Neural progenitor cell (in vitro differentiated cells): ENCODE measurements around the gene NARS2.

ENCODE experiments used
- EZH2 ChIP-seq: fragments of 200-600 bp; sonication (generic); IDR thresholded peaks from 2 replicates; pipeline ENCODE4 v1.6.1; 2017; ENCODE audit warnings: antibody characterized with exemption, mild to moderate bottlenecking, moderate library complexity
- TF ChIP-seq, protein P1 (sequence below): fragments of 200-600 bp; sonication (generic); IDR thresholded peaks from 2 replicates; pipeline ENCODE4 v1.5.1; 2017; ENCODE audit warnings: antibody characterized with exemption, mild to moderate bottlenecking

DNA sequence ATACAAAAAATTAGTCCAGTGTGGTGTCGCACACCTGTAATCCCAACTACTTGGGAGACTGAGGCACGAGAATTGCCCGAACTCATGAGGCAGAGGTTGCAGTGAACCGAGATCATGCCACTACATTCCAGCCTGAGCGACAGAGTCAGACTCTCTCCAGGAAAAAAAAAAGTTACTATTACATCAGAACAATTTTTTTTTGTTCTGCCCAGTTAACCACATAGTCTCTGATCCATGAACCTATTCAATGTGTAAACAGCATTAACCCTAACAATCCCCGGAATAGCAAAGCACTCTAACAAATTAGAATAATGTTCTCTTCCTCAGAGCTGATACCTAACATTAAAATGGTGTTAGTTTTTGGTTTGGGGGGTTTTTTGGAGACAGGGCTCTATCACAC, 4.6 kb downstream of the NARS2 start:
- TF ChIP-seq EZH2, result no peak
- TF ChIP-seq, protein P1, sequence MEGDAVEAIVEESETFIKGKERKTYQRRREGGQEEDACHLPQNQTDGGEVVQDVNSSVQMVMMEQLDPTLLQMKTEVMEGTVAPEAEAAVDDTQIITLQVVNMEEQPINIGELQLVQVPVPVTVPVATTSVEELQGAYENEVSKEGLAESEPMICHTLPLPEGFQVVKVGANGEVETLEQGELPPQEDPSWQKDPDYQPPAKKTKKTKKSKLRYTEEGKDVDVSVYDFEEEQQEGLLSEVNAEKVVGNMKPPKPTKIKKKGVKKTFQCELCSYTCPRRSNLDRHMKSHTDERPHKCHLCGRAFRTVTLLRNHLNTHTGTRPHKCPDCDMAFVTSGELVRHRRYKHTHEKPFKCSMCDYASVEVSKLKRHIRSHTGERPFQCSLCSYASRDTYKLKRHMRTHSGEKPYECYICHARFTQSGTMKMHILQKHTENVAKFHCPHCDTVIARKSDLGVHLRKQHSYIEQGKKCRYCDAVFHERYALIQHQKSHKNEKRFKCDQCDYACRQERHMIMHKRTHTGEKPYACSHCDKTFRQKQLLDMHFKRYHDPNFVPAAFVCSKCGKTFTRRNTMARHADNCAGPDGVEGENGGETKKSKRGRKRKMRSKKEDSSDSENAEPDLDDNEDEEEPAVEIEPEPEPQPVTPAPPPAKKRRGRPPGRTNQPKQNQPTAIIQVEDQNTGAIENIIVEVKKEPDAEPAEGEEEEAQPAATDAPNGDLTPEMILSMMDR, result no peak
